VCaP (cell line): ENCODE data around the gene CFAP77.

Experiments used
- H3K27ac ChIP-seq: fragments of 450-650 bp; 2 replicates; pipeline ENCODE4 v1.5.1; 2017
- CTCF ChIP-seq: fragments of 450-650 bp; conservative IDR thresholded peaks from 2 replicates; pipeline ENCODE4 v1.5.1; 2017; ENCODE audit warnings: mild to moderate bottlenecking, moderate library complexity

The CFAP77 gene

GRCh38 chr9:132422574-132422973 lies 12.6 kb downstream of the CFAP77 start:
- no peak for TF ChIP-seq CTCF
- H3K27ac ChIP-seq: no peak overlapping the region

- H3K27ac ChIP-seq: no peak overlapping the region
- no peak for TF ChIP-seq CTCF
These were observed 13.5 kb downstream of the CFAP77 start for GRCh38 chr9:132423503-132423902.

GRCh38 chr9:132424857-132425674 lies 15.1 kb downstream of the CFAP77 start:
- no peak for TF ChIP-seq CTCF
- no peak overlapping the region for H3K27ac ChIP-seq

DNA sequence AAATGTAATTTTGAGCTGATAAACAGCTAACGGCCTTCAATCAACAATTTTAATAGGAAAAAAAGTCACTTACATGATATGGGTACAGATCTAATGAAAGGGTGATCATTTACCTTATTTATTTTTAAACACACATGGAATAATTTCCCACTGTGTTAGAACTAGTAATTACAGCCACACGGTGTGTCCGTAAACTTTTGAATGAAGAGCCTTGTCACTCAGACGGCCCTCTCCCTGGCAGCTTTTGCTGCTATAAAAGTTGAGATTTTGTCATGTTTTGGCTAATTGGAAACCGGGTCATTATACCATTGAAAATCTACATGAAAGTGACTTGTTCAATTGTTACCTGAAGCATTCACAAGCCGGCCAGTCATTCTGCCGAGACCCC lies 15.7 kb downstream of the CFAP77 start:
- no peak overlapping the region for H3K27ac ChIP-seq
- no peak for TF ChIP-seq CTCF

- no peak overlapping the region for H3K27ac ChIP-seq
- no peak for TF ChIP-seq CTCF
These were observed 16.8 kb downstream of the CFAP77 start for GRCh38 chr9:132426639-132427414.

GRCh38 chr9:132430998-132431397 lies 21.0 kb downstream of the CFAP77 start:
- no peak for TF ChIP-seq CTCF
- peak overlapping the region; percentile 16; the same call in 1 of the 2 replicates for H3K27ac ChIP-seq

GRCh38 chr9:132434881-132435280 lies 24.9 kb downstream of the CFAP77 start:
- no peak for TF ChIP-seq CTCF
- no peak overlapping the region for H3K27ac ChIP-seq
